Stimulated activated CD8-positive, alpha-beta memory T cell treated with anti-CD3 and anti-CD28 coated beads, Interleukin-7, amount 100 ng/mL, for 24 hours (primary cell): ENCODE data around the gene NLGN2.

Source experiments
- DNase-seq: peaks from one replicate; pipeline ENCODE4 v3.0.0-alpha.2; 2020; ENCODE audit warnings: low read depth

Gene NLGN2

DNA sequence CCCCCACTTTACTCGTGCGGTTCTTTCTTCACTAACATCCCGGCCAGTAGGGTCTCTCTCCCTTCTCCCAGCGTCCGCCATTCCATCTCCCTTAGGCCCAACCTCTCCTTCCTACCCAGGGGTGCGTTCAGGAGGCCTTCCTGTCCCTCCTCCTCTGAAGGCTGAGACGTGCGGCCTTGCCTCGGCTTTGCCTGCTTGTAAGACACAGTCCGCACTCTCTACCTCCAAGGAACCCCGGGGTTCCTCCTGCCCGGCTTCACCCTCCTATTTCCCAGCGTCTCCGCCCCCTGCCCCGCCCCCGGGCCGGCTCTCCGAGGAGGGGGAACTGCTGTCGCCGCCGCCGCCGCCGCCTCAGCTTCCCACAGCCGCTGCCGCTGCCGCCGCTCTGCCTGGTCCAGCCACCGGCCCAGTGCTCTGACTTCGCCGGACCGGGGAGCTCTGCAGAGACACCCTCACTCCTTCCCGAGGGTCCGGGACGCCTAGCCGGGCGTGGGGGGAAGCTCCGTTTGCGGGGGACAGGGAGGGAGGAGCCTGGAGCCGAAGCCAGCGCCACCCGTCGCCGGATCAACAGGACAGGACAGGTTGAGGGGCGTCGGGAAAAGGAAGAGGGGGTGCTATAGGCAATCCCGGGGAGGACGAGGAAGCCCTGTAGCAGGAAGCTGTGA is 30.4 kb downstream of the NLGN2 start:
- no peak for DNase-seq

DNA sequence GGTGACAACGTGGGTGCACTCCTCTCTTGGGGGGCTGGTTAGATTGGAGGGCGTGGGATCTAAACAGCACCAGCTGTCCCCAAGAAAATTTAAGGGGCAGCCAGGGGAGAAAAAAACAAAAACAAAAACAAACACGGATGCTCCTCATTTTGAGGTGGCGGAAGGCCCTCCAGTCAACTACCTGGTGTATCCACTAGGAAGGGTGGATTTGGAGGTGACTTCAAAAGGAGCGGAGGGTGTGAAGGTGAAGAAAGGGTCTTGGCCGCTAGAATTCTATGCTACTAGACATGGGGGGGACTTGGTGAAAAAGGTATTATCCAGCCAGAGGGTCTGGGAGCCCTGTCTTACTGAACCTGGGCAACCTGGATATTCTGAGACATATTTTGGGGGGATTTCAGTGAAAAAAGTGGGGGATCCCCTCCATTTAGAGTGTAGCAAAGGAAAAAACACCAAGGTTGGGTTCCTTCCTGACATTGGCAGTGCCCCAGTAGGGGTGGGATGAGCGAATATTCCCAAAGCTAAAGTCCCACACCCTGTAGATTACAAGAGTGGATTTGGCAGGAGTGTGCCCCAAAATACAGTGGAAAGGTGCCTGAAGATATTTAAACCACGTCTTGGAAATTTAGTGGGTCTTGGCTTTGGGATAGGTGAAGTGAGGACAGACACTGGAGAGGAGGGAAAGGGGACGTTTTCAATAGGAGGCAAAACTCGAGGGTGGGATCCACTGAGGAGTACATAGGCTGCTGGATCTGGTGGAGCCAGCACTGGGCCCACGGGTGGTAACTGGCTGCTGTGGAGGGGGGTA is 31.2 kb downstream of the NLGN2 start:
- no peak for DNase-seq

DNA sequence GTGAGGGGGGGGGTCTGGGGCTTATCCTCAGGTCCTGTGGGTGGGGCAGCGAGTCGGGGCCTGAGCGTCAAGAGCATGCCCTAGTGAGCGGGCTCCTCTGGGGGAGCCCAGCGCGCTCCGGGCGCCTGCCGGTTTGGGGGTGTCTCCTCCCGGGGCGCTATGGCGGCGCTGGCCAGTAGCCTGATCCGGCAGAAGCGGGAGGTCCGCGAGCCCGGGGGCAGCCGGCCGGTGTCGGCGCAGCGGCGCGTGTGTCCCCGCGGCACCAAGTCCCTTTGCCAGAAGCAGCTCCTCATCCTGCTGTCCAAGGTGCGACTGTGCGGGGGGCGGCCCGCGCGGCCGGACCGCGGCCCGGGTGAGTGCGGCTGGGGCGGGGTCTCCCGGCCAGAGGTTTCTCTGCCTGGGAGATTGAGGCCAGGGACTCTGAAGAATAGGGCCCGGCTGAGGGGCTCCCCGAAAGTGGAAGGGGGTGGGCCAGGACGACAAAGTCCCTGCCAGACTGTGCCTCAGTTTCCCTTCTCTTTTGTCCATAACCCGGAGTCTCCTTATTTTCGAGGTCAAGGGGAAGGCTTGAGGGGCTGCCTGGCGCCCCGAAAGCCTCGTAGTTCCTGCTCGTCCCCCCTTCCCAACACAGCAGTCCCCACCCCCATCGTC is 31.9 kb downstream of the NLGN2 start, which contains the start of gene FGF11:
Gene FGF11, plus strand, starts transcription at position 51 of the 651 bp plus-strand sequence. Its CDS starts 109 bp downstream, at position 160.
- DNase-seq = no peak

DNA sequence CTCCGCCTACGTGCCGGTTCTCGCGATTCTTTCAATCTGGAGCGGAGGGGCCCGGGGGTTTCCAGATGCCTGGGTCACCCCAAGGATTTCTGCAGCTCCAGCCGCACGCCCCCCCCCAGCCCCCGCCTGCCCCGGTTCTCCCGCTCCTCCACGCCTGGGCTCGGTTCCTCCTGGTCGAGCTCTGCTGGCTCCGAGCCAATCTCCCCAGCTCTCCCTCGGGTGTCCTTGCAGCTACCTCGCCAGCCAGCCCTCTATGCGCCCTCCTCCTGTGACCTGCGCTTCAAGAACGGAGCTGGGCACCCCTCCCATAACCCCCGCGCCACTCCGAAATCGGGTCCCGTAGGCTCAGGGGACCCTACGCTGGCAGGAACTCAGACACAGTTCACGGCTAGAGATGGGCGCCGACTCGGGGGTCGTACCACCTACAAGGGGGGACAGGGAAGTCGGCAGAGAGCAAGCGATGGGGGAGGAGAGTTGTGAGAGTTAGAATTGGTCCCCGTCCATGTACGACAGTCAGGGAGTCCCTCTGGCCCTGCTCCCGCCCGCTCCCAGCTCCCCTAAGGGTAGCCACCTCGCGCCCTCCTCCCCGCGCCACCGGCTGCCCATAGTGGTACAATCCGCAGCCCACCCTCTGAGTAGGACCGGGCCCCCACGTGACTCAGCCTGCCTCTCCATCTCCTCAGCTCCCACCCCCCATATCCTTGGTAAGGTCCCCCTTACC is 32.6 kb downstream of the NLGN2 start:
- no peak for DNase-seq

DNA sequence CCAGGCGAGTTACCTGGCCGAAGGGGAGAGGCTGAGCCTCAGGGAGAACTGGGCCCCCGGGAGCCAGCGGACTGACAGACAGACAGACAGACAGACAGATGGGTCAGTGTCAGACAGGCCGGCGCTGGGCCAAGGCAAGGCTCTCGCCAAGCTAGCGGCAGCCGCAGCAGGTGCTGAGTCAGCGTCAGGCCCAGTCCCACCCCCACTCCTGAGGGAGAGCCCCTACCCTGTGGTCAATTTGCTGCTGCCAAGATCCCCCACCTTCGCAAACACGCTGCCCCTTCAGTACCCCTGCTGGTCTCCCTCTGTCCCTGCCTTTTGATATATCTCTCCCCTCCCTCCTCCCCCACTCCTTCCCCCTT is 33.2 kb downstream of the NLGN2 start:
- DNase-seq = no peak

DNA sequence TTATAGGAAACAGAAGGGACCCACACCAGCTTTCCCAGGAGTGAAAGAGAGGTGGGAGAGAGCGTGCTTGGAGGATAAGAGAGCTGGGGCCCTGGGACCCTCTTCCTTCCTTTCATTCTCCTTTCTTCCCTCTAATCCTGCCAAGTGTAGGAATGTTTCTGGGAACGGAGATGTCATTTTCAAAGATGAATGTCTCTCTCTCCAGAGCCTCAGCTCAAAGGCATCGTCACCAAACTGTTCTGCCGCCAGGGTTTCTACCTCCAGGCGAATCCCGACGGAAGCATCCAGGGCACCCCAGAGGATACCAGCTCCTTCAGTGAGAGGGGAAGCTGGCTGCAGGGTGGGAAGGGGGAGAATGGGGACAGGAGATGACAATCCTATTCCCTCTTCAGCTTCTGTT is 33.6 kb downstream of the NLGN2 start:
- DNase-seq = no peak

DNA sequence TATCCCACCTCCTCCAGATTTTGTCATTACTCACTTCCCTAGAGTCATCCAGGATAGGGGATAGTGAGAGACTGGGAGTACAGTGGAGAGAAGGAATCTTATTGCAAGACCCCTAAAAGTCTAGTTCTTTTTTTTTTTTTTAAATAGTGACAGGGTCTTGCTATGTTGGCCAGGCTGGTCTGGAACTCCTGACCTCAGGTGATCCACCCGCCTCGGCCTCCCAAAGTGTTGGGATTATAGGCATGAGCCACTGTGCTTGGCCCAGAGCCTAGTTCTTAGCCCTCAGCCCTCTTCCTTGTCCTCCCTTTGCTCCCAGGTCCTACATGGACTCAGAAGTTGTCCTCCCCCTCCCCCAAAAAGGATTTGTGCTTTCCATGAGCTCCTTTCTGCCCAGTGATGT is 34.5 kb downstream of the NLGN2 start:
- no peak for DNase-seq

DNA sequence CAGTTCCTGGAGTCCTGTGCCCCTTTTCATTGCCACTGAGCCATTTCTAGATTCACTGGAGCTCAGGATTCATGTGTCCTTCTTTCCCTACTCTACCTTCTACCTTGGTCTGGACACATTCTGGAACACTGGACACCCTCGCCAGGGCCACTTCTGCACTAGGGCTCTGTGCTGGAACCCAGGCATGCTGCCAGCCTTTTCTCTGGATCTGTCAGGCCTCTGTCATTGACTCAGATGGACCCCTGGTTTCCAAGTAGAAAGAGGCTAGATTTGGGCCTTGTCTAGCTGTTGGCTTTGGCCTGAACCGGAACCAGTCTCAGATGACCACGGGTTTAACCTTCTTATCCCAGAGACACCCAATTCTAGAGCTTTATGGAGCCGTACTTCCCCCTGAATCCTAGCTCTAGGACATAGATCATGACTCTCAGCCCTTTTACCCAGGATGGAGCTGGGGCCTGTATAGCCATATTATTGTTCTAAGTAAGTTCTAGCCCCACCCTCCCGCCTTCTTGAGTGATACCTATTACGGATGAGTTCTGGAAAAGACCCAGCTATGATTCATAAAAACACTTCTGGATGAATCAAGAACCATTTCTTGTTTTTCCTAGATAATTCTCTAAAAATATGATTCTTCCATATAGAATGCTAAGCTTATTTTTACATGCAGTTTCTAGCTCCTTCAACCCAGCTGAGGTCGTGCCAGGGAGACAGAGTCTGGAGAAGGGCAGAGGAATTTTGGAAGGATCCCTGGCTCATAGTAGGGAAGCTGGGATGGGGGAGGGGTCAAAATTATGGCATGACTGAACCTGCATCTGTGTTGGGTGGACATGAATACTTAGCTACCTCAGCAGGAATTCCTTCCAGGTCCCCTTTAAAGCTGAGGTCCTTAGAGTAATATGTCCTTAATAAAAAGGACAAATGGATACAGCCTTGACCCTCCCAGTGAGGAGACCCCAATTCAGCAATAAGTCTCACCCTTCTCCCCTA is 36.1 kb downstream of the NLGN2 start:
- no peak for DNase-seq

DNA sequence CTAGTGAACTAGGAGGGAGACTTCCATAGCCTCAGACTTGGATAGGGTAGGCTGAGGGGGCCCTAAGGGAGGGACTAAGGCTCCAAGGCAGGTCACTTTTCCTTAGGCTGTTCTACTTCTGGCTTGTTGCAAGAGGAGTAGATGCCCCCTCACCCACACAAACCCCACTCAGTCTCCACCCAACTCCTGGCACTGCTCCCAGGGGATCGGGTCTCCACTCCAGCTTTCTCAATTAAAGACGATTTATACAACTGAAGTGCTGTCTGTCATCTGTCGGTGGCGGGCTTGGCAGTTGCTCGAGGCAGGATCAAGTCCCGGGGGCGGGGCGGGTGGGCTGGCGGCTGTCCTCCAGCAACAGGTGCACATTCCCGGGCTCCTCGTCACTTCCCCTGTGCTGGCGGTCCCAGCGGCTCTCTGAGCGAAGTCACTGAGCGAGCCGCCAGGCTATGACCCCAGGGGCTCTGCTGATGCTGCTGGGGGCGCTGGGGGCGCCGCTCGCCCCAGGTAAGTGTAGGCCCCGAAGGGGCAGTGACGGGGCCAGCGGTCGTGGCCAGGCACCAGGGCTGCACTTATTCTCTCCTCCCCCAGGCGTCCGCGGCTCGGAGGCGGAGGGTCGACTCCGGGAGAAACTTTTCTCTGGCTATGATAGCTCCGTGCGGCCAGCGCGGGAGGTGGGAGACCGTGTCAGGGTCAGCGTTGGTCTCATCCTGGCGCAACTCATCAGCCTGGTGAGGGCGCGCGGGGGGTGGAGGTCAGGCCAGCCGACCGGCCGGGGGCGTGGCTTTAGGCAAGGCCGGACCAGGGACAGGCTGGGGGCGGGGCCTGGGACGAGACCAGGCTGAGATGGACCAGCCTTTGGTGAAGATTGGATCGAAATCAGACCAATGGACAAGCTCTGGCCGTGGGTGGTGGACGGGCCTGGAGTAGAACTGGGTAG is 37.3 kb downstream of the NLGN2 start, which contains the start of gene CHRNB1:
Gene CHRNB1, plus strand, starts transcription at position 380 of the 937 bp plus-strand sequence. Its CDS starts 67 bp downstream, at position 447.
- DNase-seq = no peak

DNA sequence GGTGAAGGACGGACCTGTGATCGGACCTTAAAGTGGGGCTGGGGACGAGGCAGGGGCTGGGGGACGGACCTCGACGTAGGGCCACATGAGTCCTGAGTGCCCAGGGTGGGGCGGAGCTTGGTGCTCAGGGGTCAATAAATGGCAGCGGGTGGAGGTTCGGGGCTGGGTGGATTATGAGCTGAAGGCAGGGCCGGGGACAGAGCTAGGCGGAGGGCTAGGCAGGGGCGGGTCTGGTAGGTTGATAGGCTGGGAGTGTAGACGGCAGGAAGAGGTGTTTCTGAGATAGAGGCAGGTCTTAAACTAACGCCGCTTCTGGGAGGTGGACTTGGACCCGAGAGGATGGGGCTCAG is 37.9 kb downstream of the NLGN2 start:
- DNase-seq = no peak

DNA sequence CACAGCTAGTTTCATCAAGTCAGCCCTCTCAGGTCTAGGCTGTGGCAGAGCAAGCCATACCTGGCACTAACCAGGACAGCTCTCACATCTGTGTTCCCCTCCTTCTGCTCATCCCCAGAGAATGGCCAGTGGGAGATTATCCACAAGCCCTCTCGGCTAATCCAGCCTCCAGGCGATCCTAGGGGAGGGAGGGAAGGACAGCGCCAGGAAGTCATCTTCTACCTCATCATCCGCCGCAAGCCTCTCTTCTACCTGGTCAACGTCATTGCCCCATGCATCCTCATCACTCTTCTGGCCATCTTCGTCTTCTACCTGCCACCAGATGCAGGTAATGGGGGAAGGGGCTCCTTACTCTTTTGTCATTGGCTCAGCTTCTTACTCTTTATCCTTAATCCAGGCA is 40.8 kb downstream of the NLGN2 start:
- no peak for DNase-seq

DNA sequence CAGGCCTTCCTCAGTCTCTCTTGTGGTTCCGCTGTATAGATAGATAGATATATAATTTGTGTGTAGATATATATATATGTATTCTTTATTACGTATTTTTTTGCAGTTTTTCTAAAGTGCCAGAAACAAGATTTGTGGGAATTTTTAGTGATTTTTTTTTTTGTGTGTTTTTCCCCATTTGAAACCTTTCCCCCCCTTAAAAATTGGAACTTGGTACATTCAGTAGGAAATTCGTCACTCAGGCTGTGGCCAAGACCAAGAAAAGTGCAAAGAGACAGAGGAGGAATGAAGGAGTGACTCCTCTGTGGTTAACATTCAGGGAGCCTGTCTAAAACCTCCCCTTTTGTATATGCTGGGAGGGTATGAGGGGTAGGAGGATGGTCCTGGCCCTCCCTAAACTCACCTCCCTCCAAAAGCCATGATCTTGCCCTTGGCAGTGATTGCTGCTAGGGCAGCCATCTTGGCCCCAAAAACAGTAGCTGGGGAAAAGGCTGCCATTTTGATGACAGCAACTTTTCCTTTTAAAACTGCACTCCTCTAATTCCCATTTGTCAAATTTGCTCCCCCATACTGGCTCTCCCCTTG is 52.4 kb downstream of the NLGN2 start:
- DNase-seq = no peak

DNA sequence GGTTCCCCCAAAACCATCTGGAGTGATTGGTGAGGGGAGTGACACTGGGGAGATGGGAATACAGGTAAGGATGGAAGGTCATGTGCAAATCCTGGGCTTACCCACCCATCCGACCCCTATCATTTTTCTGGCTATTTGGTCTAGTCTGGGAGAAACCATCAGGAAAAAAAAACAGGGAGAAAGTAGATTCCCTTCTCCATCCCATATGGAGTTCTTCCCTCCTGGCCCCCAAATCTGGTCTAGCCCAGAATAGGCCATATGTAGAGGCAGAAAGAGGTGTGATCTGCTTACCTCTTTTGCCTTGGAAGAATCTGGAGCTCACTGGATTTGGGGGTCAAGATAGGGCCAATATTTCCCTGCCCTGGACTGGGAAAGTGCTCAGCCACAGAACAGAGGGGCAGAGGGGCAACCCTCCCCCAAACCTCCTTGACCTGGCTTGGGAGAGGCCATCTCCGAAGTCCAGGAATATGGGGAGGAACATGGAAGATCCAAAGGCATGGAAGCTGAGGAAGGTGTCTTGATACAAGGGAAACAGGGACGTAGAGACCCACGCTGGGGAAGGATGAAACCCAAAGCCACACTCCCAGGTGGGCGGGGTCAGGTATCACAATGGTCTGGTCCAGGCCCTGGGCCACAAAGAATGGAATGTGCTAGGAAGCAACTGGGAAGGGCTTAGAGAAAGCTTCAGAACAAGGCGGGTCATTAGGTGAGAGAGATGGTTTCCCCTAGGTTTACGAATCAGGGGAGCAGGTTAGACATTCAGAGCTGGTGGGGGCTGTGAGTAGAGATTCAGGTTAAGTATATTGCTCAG is 53.4 kb downstream of the NLGN2 start:
- DNase-seq = no peak

DNA sequence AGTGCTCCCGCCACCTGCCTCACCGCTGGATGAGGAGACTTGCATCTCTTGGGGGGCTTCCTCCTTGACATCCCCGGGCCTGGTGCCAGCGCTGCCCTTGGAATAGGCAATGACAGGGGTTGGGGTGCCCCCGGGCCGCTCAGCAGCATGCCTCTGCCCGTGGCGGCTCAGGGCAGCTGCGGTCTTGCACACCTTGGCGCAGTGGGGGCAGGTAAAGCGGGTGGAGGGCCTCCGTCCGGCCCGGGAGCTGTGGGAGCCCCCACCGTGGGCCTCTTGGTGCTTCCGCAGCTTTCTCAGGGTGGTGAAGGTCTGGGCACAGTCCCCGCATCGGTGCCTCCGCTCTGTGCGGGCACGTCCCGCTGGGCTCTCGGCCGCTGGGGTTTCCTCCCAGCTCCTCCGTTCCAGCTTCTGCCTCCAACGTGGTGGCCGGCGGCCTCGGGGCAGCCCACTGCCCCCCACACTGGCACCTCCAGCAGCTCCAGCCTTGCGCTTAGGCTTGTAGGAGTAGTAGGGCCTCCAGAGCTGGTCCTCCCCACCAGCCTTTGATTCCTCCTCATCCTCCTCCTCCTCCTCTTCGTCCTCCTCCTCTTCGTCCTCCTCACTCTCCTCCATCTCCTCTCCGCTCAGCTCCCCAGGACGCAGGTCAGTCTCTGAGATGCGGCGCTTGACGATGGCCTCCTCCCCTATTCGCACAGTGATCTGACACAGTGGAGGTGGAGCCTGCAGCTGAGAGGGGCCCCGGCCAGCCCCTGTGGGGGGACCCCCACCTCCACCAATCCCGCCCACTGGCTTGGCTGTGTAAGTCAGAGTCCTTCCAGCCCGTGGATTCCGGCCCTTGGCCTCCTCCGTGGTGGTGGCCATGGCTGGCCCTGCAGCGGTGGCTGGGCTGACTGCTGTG is 55.1 kb downstream of the NLGN2 start:
- no peak for DNase-seq

DNA sequence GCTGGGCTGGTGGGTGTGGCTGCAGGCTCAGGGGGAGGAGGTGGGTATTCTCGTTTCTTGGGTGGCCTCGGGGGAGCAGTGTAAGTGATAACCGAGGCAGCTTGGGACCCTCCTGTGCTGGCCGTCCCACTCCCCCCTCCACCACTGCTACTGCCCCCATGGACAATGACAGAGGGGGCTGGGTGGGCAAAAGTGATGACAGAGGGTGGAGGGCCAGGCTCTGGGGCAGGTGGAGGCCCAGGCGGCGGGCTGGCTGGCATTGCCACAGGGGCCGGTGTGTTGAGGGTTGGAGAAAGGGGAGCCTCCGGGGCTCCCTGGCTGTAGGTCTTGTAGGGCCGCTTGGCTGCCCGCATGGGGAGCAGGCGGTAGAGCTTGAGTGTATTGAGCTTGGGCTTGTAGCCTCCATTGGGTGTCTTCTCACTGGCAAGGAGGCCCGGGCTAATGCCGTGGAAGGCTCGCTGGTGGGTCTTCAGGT is 55.8 kb downstream of the NLGN2 start:
- no peak for DNase-seq

DNA sequence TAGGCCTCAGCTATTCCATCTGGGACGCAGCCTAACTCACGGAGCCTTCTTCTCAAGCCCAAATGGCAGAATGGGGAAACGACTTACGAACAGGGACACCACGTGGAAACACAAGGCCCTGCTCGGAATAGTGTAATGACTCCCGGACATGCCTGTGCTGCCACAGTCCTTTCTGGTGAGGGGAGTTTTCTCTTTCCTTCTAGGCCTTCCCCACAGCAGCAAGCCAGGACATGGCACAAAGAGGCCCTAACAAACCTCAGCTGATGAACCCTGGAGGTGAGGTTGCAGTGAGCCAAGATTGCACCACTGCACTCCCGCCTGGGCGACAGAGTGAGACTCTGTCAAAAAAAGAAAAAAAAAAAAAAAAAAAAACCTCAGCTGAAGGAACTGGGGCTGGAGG is 56.4 kb downstream of the NLGN2 start:
- no peak for DNase-seq

DNA sequence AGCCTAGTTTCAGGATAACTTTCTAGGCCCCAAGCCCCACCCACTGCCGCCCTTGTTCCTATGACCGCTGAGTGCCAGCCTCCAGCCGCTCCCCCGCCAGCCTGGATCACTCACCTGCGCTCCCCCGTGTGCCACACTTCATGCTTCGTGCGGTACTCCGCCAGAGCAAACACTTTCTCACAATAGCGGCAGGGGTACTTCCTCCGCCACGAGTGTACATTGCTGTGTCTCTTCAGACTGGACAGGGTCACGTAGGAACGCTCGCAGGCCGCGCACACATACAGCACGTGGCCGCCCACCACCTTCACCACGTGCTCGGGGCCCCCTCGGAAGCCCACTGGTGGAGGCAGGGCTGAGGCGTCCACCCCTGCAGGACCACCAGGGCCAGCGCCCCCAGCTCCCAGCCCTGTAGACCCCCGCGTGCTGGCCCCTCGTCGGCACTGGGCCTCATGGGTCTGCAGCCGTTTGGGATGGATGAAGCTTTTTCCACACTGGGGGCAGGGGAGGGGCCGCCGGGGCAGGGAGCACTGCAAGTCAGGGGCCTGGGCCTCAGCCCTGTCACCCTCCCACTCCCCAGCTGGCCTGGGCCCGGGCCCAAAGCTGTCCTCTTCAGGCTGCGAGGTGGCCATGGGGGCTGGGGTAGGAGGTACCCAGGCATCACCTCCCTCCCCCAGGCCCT is 58.1 kb downstream of the NLGN2 start:
- DNase-seq = no peak
